Colonic mucosa (tissue), 4 donors: Measurements from ENCODE around the gene PAPPA. TPM values are rescaled to one million over a fixed set of nuclear protein-coding genes. Genes with fewer than 3 reads are reported as not detected.

ENCODE experiments used
- DNase-seq: peaks from one replicate; pipeline ENCODE4 v3.0.0-alpha.2; 2020
- H3K27ac ChIP-seq: fragments of 200-600 bp; one replicate; pipeline ENCODE4 v1.8.0; 2021
- H3K27me3 ChIP-seq: fragments of 200-600 bp; one replicate; pipeline ENCODE4 v1.8.0; 2021
- H3K36me3 ChIP-seq: fragments of 200-600 bp; one replicate; pipeline ENCODE4 v1.8.0; 2021
- H3K4me1 ChIP-seq: fragments of 200-600 bp; one replicate; pipeline ENCODE4 v1.8.0; 2021; ENCODE audit warnings: mild to moderate bottlenecking
- H3K4me3 ChIP-seq: fragments of 200-600 bp; one replicate; pipeline ENCODE4 v1.8.0; 2021
- H3K9ac ChIP-seq, 2 donors: one replicate each; pipeline ENCODE4 v1.7.0; 2013; ENCODE audit warnings: control low read depth in 2 of 2, low read depth in 2 of 2, low read length in 2 of 2
- H3K9me3 ChIP-seq: fragments of 200-600 bp; one replicate; pipeline ENCODE4 v1.8.0; 2021
- CTCF ChIP-seq: fragments of 200-600 bp; IDR thresholded peaks from one replicate; pipeline ENCODE4 v1.8.0; 2022; ENCODE audit warnings: antibody characterized with exemption, mild to moderate bottlenecking
- intact Hi-C: fragments of 100-400 bp; cut with DNase I; formaldehyde crosslinking; loops from one replicate; pipeline ENCODE4 v1.14.1; 2022
- total RNA-seq, 2 donors: library from RNA; stranded (reverse); fragmentation: NEBNext Ultra II Directional in 1 of 2; extraction: Animal tissue kit (Norgen Biotek cat#: 25700) in 1 of 2; gene quantifications; one replicate each; pipeline ENCODE4 v1.2.1, GENCODE V29; 2021
- donor health status: healthy.
- donor health status: DM: no; HTN: no; CAD: no.
- donor health status: DM: no; HTN: no; CAD: no.

Gene PAPPA
- total RNA-seq, 2 donors from 2014 or later, result 0.99 to 1.2 TPM

- no peaks in the 10 kb centered on the region for H3K36me3 ChIP-seq
- no peaks in the 10 kb centered on the region for H3K27me3 ChIP-seq
- no peak overlapping the region for H3K27ac ChIP-seq
- DNase-seq, result no peak
- H3K4me1 ChIP-seq, result no peaks in the 10 kb centered on the region
- TF ChIP-seq CTCF, result no peak
- H3K4me3 ChIP-seq, result no peak overlapping the region
- intact Hi-C loops, result no loop called here
- H3K9ac ChIP-seq, result no peak overlapping the region
- no peaks in the 10 kb centered on the region for H3K9me3 ChIP-seq
These were observed 192.2 kb downstream of the PAPPA start for GRCh38 chr9:116345817-116346216.

DNA sequence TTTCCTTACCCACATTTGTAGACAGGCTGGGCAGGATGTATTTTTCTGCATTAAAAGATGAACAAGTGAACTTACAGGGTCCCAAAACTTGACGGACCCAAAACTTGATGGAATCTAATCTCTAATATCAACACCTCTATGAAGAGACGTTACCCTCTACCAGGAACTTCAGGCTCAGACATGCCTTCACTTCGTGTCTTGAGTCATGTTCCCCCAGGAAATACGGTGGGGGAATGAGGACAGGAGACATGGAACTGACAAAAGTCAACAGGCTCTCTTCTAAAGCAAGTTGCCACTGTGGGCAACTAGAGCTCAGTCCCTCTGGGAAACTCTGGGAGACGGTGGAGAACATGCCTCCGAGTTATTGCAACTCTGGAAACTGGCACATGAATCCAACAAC, 196.1 kb downstream of the PAPPA start:
- Histone ChIP-seq H3K9ac (no peak overlapping the region), H3K4me1 (no peaks in the 10 kb centered on the region), H3K4me3 (no peak overlapping the region), H3K36me3 (no peaks in the 10 kb centered on the region), H3K27ac (no peak overlapping the region), H3K9me3 (no peaks in the 10 kb centered on the region), H3K27me3 (no peaks in the 10 kb centered on the region)
- no peak for TF ChIP-seq CTCF
- intact Hi-C loops, result no loop called here
- DNase-seq, result no peak

DNA sequence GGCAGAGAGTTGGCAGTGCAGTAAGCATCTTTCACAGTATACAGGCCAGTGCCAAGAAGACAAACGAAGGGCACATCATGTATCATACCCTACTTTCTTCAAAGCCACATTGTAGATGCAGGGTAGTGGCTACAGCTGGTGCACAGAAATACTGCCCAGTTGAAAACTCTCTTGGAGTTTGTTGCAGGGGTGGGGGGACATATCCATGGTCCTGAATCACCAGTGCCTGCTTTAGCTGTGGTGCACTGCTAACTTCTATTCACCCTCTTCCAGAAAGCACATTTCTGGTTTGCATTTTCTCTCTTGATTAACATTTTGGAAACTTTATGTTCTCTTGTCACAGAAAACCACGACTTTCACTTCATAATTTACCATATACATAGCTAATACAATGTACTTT, 196.6 kb downstream of the PAPPA start:
- no peak for TF ChIP-seq CTCF
- Histone ChIP-seq H3K4me3 (no peak overlapping the region), H3K4me1 (no peaks in the 10 kb centered on the region), H3K9me3 (no peaks in the 10 kb centered on the region), H3K36me3 (no peaks in the 10 kb centered on the region), H3K27ac (no peak overlapping the region), H3K9ac (no peak overlapping the region), H3K27me3 (no peaks in the 10 kb centered on the region)
- no peak for DNase-seq
- intact Hi-C loops, result no loop called here

DNA sequence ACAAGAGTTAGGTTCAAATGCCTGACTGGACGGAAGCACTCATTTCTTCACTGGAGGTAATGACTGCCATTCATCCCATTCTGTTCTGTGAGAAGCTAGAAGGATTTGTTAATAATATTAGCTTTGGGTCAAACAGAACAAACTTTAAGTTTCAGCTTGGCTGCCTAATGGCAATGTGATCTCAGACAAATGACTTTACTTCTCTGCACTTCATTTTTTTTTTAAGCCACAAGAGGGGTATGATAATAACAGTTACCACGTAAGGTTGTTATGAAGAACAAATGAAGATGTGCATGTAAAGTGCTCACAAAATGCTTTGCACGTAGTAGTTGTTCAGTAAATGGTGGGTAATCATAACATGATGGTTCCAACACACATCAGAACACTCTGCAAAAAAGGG, 199.4 kb downstream of the PAPPA start:
- intact Hi-C loops, result no loop called here
- no peak for TF ChIP-seq CTCF
- Histone ChIP-seq H3K9ac (no peak overlapping the region), H3K27me3 (no peaks in the 10 kb centered on the region), H3K4me1 (no peaks in the 10 kb centered on the region), H3K9me3 (no peaks in the 10 kb centered on the region), H3K36me3 (no peaks in the 10 kb centered on the region), H3K4me3 (no peak overlapping the region), H3K27ac (no peak overlapping the region)
- no peak for DNase-seq

- Histone ChIP-seq H3K27ac (no peak overlapping the region), H3K9me3 (no peaks in the 10 kb centered on the region), H3K4me3 (no peak overlapping the region), H3K4me1 (no peaks in the 10 kb centered on the region), H3K27me3 (no peaks in the 10 kb centered on the region), H3K9ac (no peak overlapping the region), H3K36me3 (no peaks in the 10 kb centered on the region)
- intact Hi-C loops, result no loop called here
- TF ChIP-seq CTCF, result no peak
- no peak for DNase-seq
These were observed 201.7 kb downstream of the PAPPA start for GRCh38 chr9:116355153-116355921.
